Subcutaneous adipose tissue (tissue), 4 donors: ENCODE results near the gene UVRAG. TPM values are rescaled to one million over a fixed set of nuclear protein-coding genes. Genes with fewer than 3 reads are reported as not detected.

ENCODE experiments used
- total RNA-seq, 4 donors: library from RNA; depleted of rRNA; stranded (reverse); fragments of >200 nt; gene quantifications; one replicate each; pipeline ENCODE4 v1.1.0, GENCODE V29; 2016
- TF ChIP-seq, protein P1 (sequence below): fragments of 450-650 bp; IDR thresholded peaks from one replicate; pipeline ENCODE4 v1.5.1; 2016; ENCODE audit warnings: low read depth, mild to moderate bottlenecking, control low read depth, antibody characterized with exemption, moderate library complexity

The UVRAG gene
- total RNA-seq, 4 donors from 2014 or later: 59.7 to 108 (median 93.7) TPM

DNA sequence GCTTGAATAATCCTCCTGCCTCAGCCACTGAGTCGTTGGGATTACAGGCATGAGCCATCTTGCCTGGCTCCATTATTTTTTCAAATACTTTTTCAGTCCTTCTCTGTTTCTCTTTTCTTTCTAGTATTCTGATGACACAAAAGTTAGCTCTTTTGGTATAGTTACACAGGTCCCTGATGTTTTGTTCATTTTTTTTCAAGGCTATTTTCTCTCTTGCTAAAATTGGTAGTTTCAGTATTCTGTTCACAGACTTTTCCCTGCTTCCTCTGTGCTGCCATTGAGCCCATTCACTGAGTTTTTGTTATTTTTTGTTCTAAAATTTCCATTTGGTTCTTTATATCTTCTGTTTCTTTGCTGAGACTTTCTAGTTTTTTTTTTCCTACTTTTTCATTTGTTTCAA lies 166.5 kb downstream of the UVRAG start:
- TF ChIP-seq, protein P1, sequence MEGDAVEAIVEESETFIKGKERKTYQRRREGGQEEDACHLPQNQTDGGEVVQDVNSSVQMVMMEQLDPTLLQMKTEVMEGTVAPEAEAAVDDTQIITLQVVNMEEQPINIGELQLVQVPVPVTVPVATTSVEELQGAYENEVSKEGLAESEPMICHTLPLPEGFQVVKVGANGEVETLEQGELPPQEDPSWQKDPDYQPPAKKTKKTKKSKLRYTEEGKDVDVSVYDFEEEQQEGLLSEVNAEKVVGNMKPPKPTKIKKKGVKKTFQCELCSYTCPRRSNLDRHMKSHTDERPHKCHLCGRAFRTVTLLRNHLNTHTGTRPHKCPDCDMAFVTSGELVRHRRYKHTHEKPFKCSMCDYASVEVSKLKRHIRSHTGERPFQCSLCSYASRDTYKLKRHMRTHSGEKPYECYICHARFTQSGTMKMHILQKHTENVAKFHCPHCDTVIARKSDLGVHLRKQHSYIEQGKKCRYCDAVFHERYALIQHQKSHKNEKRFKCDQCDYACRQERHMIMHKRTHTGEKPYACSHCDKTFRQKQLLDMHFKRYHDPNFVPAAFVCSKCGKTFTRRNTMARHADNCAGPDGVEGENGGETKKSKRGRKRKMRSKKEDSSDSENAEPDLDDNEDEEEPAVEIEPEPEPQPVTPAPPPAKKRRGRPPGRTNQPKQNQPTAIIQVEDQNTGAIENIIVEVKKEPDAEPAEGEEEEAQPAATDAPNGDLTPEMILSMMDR: no peak

DNA sequence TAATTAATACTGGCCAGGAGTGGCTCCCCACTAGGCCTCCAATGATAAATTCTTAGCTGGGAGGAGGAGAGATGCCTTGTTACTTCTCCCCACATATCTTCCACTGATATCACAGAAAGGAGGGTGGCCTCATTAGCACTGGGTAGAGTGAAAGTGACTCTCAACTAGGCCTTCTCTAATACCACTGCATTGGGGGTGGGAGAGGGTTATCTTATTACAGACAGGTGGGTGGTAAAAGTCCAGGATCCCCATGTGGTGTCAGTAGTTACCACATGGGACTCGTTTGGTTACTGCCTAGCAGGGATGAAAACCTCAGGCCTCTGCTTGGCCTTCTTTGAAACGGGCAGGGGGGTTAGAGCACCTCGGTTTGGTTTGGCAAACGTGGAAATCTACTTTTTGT lies 167.3 kb downstream of the UVRAG start:
- TF ChIP-seq, protein P1: no peak

DNA sequence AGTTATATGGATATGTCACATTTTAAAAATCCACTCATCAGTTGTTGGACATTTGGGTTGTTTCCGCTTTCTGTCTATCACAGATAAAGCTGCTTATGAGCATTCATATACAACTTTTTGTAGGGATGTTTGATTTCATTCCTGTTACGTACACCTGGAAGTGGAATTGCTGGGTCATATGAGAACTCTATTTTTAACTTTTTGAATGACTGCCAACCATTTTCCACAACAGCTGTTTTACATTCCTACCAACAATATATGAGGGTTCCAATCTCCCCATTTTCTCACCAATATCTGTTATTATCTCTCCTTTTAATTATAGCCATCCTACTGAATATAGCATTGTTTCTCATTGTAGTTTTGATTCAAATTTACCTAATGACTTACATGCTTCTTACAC lies 172.0 kb downstream of the UVRAG start:
- TF ChIP-seq, protein P1: no peak

DNA sequence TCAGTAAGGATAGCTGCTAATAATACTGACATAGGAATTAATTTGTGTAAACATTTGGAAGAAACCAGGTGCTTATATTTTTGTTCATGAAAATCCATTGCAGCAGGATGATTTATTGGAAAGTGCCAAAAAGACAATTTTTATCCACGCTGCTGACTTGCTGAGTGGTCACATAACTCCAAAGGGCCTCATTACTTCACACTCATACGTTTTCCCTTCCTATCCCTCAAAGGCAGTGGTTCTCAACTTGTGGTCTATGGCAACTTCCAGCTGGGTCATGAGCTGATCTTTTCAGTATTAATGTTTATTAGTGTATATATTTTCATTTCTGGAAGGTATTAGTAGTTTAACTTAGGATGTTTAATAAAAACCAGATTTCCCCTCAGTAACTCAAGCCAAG lies 178.1 kb downstream of the UVRAG start:
- TF ChIP-seq, protein P1: no peak

DNA sequence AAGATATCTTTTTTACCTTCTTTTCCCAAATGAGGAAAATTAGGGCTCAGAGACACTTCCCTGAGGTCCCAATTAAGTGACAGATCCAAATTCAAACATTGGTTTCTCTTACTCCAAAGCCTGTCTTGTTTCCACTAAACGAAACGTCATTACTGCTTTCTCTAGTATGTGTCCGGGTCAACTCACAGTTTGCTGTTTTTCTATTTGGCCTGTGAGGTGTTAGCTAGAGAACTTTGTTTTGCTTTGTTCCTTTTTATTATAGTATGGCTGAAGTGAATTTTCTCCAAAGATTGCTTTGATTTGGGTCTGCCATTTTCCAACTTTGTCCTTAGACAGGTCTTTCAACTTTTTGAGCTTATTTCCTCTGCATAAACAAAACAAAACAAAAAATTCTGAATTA lies 179.6 kb downstream of the UVRAG start:
- TF ChIP-seq, protein P1: no peak

DNA sequence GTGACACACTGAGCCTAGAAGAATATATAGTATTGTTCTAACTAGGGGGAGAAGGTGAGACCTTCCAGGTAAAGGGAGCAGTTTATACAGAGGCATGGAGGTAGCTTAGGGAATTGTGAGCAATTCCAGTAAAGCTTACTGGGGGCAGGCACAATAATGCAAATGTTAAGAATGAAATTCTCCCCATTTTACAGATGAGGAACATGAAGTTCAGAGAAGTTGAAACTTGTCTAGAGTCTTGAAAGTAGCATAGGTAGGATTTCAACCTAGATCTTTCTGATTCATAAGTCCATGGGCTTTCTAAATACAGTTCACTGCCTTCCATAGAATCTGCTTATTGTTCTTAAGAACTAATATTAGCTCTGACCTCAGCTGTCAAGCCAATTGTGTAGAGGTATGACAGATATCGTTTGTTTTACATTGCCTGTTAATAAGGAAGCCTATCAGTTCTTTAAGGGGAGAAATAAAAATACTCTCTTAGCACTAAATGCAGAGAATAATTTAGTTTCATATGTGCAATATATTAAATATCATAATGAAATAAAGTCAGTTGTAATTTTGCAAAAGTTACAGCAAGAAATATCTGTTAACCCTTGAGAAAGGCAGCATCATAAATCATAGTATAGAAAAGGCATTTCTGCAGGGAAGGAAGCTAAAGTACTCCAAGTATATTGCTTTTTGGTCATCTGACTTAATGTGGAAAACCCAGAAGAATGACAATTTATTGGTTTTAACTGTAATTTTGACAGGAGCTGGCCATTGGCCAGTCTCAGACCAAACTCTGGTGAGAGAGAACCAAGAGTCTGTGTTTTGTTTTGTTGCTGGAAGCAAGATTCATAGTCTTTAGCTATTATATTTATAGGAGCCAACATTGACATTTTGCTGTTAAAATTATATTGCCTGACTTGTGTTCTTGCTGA lies 181.8 kb downstream of the UVRAG start:
- TF ChIP-seq, protein P1: no peak

DNA sequence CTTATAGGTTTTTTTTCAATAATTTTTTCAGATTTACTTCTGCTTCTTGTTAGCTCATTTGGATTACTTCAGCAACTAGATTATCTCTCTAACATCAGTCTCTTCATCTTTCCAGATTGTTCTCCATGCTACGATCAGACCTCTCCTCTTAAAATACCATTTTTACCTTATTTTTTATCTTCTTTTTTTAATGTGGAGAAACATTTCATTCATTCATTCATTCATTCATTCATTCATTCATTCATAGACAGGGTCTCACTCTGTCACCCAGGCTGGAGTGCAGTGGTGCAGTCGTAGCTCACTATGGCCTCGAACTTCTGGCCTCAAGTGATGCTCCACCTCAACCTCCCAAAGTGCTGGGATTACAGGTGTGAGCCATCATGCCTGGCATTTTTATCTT lies 189.4 kb downstream of the UVRAG start:
- TF ChIP-seq, protein P1: no peak
